SK-N-MC (cell line): ENCODE results near the gene CCDC88A.
A peak's percentile ranks its signal among the peaks of the same experiment; 100 is the strongest.

Source experiments
- DNase-seq: peaks from one replicate; pipeline ENCODE4 v3.0.0-alpha.2; 2011; ENCODE audit warnings: low read depth, low spot score
- H3K27ac ChIP-seq: fragments of 200-600 bp; sonication (generic); 2 replicates; pipeline ENCODE4 v1.5.1; 2016; ENCODE audit warnings: mixed run types
- H3K36me3 ChIP-seq: fragments of 200-600 bp; sonication (generic); 2 replicates; pipeline ENCODE4 v1.6.1; 2017; ENCODE audit warnings: antibody characterized with exemption, low read length, mixed read lengths; ENCODE audit not compliant: insufficient read depth
- H3K4me3 ChIP-seq: fragments of 200-600 bp; sonication (generic); 2 replicates; pipeline ENCODE4 v1.5.1; 2016
- H3K9ac ChIP-seq: fragments of 200-600 bp; sonication (generic); 2 replicates; pipeline ENCODE4 v1.8.0; 2017; ENCODE audit warnings: mixed run types, mixed read lengths; ENCODE audit not compliant: insufficient read length
- H3K9me3 ChIP-seq: fragments of 200-600 bp; sonication (generic); 2 replicates; pipeline ENCODE4 v1.6.1; 2017; ENCODE audit warnings: low read depth, mild to moderate bottlenecking, antibody characterized with exemption, low read length, moderate library complexity, mixed read lengths
- EZH2 ChIP-seq: fragments of 200-600 bp; sonication (generic); IDR thresholded peaks from one replicate; pipeline ENCODE4 v1.6.1; 2017; ENCODE audit warnings: antibody characterized with exemption
- FOXP2 ChIP-seq: optimal IDR thresholded peaks from 2 replicates; pipeline ENCODE3; 2011; ENCODE audit warnings: mild to moderate bottlenecking, moderate library complexity; ENCODE audit not compliant: insufficient read depth; ENCODE audit errors: extremely low read length, control extremely low read depth
- POLR2AphosphoS5 ChIP-seq: IDR thresholded peaks from 2 replicates; pipeline ENCODE4 v1.6.1; 2012; ENCODE audit warnings: mild to moderate bottlenecking, low read depth, low read length, borderline replicate concordance

Gene CCDC88A

DNA sequence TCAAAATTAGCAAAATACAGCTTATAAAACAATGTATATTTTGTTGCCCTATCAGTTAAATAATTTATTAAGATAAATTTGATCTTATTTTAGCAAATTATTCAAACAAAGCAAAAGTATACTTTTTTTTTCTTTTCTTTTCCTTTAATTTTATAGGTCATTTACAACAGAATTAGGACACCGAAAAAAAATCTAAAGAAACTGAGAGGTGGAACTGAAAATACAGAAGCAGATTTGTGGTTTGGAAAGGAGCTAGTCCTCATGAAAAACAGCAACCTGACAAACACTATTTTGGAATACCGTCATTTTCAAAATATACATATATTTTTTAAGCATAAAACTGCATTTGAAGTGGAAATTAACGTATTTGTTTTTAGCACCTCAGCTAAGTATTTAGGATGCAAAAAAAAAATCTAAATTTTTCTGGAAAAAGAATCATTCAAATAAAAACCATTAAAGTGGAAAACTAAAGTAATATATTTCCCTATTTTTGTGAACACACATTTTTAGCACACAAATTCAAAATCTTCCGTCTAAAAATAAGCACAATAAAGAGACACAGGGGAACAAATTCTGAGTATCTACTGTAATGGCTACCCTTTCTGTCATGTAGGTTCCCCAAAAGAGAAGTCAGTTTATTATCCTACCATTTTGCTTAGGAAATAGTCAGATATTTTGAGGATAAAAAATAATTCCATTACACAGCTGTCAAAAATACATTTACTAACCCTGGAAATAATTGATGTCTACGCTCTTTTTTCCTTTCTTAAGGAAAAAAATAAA lies 2.7 kb downstream of the CCDC88A start:
- H3K9ac ChIP-seq: peak overlapping the region; percentile 89
- H3K4me3 ChIP-seq: peak overlapping the region; percentile 81
- H3K36me3 ChIP-seq: peaks cover 10% of the 10 kb centered on the region; the same call in 1 of the 2 replicates
- no peak for TF ChIP-seq FOXP2
- no peak for DNase-seq
- H3K9me3 ChIP-seq: no peaks in the 10 kb centered on the region
- no peak overlapping the region for H3K27ac ChIP-seq

- Histone ChIP-seq H3K27ac (no peak overlapping the region), H3K9ac (no peak overlapping the region), H3K4me3 (no peak overlapping the region), H3K36me3 (peaks cover 10% of the 10 kb centered on the region; the same call in 1 of the 2 replicates), H3K9me3 (no peaks in the 10 kb centered on the region)
- DNase-seq: no peak
- no peak for TF ChIP-seq EZH2
- TF ChIP-seq POLR2AphosphoS5: no peak
- TF ChIP-seq FOXP2: no peak
Measured at GRCh38 chr2:55415300-55415699, 4.4 kb downstream of the CCDC88A start.

DNA sequence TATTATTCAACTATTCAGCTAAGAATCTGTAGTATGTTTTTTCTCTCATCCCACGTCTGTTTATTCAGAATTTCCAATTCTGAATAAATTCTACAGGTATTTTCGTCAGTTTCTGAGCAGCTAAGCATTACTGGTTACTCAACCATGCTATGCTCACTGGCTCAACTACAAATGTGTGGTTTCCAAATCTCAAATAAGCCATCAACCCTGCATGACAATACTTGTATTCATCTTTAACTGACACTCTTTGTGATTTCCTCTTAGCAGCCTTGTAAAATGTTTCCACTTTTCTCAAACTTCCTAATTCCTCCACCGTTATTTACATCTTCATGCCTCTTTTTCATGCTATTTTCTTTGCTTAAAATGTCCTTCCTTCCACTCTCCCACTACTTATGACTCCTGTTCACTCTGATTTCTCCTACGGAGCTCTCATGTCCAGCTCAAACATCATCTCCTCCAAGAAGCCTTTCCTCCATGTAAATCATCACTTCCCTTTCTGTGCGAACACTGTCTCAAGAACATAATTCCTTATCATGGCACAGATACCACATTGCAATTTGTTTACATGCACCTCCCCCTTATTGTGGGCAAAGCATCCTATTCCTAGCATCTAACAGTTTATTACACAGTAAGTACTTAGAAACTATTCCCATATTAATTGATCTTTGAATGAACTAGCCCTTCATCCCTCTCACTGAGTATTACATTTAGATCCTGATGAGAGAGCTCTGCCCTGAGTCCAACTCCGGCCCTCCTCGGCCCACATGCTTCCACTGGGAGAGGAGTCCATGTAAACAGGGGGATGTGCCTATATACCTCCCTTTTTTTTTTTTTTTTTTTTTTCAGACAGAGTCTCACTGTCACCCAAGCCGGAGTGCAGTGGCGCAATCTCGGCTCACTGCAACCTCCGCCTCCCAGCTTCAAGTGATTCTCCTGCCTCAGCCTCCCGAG lies 10.5 kb downstream of the CCDC88A start:
- Histone ChIP-seq H3K9ac (no peak overlapping the region), H3K4me3 (no peak overlapping the region), H3K36me3 (peaks cover 10% of the 10 kb centered on the region; the same call in 1 of the 2 replicates), H3K27ac (no peak overlapping the region), H3K9me3 (no peaks in the 10 kb centered on the region)
- no peak for DNase-seq
- TF ChIP-seq FOXP2: no peak
- TF ChIP-seq EZH2: no peak
- TF ChIP-seq POLR2AphosphoS5: no peak

- no peak overlapping the region for H3K27ac ChIP-seq
- no peak overlapping the region for H3K4me3 ChIP-seq
- DNase-seq: no peak
- H3K9ac ChIP-seq: no peak overlapping the region
- no peaks in the 10 kb centered on the region for H3K9me3 ChIP-seq
- peaks cover 9% of the 10 kb centered on the region; the same call in 1 of the 2 replicates for H3K36me3 ChIP-seq
- TF ChIP-seq POLR2AphosphoS5: no peak
- no peak for TF ChIP-seq EZH2
- TF ChIP-seq FOXP2: no peak
Measured at GRCh38 chr2:55408098-55408882, 11.4 kb downstream of the CCDC88A start.

DNA sequence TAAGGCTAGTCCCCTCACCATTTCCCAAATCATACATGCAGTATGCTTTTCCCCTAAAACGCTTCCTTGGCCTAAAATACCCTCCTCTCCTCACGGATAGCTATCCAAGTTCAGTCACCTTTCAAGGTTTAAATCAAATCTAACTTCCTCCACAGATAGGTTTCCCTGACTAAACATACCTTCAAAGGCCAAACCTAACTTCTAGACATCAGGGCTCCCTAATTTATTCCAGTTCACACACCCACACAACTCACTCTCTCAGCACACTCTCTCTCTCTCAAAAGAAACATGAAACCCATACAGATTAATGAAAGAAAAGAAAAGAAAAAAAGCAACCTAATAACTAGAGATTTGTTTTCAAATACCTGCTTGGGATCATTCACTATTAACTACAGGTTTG lies 14.5 kb downstream of the CCDC88A start:
- peaks cover 2% of the 10 kb centered on the region; the same call in 1 of the 2 replicates for H3K36me3 ChIP-seq
- no peaks in the 10 kb centered on the region for H3K9me3 ChIP-seq
- DNase-seq: no peak
- TF ChIP-seq EZH2: no peak
- no peak for TF ChIP-seq POLR2AphosphoS5
- TF ChIP-seq FOXP2: no peak
- H3K27ac ChIP-seq: no peak overlapping the region
- no peak overlapping the region for H3K9ac ChIP-seq
- H3K4me3 ChIP-seq: no peak overlapping the region

DNA sequence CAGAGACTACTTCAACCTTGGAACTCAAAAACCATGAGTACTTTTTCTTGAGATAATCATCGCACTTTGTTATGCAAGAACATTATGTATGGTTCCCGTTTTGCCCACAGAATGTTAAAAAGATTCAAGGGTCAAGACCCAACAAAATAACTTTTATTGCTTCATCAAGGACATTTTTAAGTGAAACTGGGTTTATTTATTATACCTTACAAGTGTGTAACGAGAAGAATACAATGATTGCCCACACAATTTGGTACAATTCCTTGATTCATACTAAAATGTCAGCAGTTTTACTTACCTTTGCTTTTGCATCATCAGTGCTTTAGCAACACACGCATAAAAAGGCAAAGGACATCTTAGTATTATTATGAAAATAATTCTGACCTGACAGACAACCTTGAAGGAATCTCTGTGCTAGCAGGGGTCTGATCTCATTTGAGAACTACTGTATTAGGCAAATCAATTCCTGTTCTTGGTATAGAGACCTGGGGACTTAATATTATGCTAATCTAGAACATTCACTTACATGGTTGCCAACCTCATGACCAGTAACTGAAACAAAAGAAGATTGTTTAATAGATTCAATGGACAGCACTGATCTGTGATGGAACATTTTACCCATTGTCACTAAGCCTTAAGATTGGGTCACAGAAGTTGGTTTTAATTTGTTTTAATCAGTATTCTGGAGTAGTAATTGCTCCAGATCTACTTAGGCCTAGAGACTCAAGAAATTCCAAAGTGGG lies 16.2 kb downstream of the CCDC88A start:
- Histone ChIP-seq H3K9ac (no peak overlapping the region), H3K36me3 (peaks cover 2% of the 10 kb centered on the region; the same call in 1 of the 2 replicates), H3K9me3 (no peaks in the 10 kb centered on the region), H3K27ac (no peak overlapping the region), H3K4me3 (no peak overlapping the region)
- no peak for DNase-seq
- no peak for TF ChIP-seq POLR2AphosphoS5
- TF ChIP-seq FOXP2: no peak

DNA sequence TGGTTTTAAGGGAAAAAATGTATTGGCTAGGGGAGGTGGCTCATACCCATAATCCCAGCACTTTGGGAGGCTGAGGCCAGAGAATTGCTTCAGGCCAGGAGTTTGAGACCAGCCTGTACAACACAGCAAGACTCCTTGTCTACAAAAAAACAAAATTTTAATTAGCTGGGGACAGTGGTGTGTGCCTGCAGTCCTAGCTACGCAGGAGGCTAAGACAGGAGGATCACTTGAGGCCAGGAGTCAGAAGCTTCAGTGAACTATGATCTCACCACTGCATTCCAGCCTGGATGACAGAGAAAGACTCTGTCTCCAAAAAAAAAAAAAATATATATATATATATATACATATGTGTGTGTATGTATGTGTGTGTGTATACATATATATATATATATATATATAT lies 18.5 kb downstream of the CCDC88A start:
- Histone ChIP-seq H3K4me3 (no peak overlapping the region), H3K9me3 (no peaks in the 10 kb centered on the region), H3K27ac (no peak overlapping the region), H3K36me3 (peaks cover 2% of the 10 kb centered on the region; the same call in 1 of the 2 replicates), H3K9ac (no peak overlapping the region)
- DNase-seq: no peak
- TF ChIP-seq EZH2 (no peak), POLR2AphosphoS5 (no peak), FOXP2 (no peak)
